Parathyroid adenoma (tissue), 2 donors: ENCODE measurements around the gene CYP2B6.

Experiments
- H2AFZ ChIP-seq: fragments of 300-600 bp; sonication (generic); one replicate; pipeline ENCODE4 v1.7.0; 2017; ENCODE audit warnings: antibody characterized with exemption, mild to moderate bottlenecking
- H3K27ac ChIP-seq: fragments of 300-600 bp; sonication (generic); one replicate; pipeline ENCODE4 v1.7.0; 2017
- H3K27me3 ChIP-seq: fragments of 300-600 bp; sonication (generic); one replicate; pipeline ENCODE4 v1.7.0; 2017; ENCODE audit warnings: low read length; ENCODE audit not compliant: control insufficient read depth, insufficient read depth
- H3K36me3 ChIP-seq: fragments of 300-600 bp; sonication (generic); one replicate; pipeline ENCODE4 v1.7.0; 2017; ENCODE audit warnings: low read length; ENCODE audit not compliant: control insufficient read depth, insufficient read depth
- H3K4me1 ChIP-seq: fragments of 300-600 bp; sonication (generic); one replicate; pipeline ENCODE4 v1.7.0; 2017; ENCODE audit warnings: control low read depth
- H3K4me2 ChIP-seq: fragments of 300-600 bp; sonication (generic); one replicate; pipeline ENCODE4 v1.7.0; 2017; ENCODE audit warnings: low read length
- H3K4me3 ChIP-seq: fragments of 300-600 bp; sonication (generic); one replicate; pipeline ENCODE4 v1.7.0; 2017; ENCODE audit warnings: low read depth, low read length
- H3K79me2 ChIP-seq: fragments of 300-600 bp; sonication (generic); one replicate; pipeline ENCODE4 v1.7.0; 2017; ENCODE audit warnings: control low read depth
- H3K9ac ChIP-seq: fragments of 300-600 bp; sonication (generic); one replicate; pipeline ENCODE4 v1.7.0; 2017; ENCODE audit warnings: mild to moderate bottlenecking
- H3K9me3 ChIP-seq: fragments of 300-600 bp; sonication (generic); one replicate; pipeline ENCODE4 v1.7.0; 2017; ENCODE audit warnings: low read length; ENCODE audit not compliant: control insufficient read depth
- CTCF ChIP-seq: fragments of 300-600 bp; sonication (generic); IDR thresholded peaks from one replicate; pipeline ENCODE4 v1.7.0; 2017; ENCODE audit warnings: antibody characterized with exemption, mild to moderate bottlenecking
- donor health status: primary hyperparathyroidism.

CYP2B6 gene

GRCh38 chr19:41025871-41026270 lies 34.8 kb downstream of the CYP2B6 start:
- Histone ChIP-seq H3K4me2 (no peak overlapping the region), H3K4me3 (no peak overlapping the region), H3K4me1 (no peaks in the 10 kb centered on the region), H2AFZ (no peak overlapping the region), H3K27ac (no peak overlapping the region), H3K79me2 (no peaks in the 10 kb centered on the region), H3K27me3 (no peaks in the 10 kb centered on the region), H3K36me3 (no peaks in the 10 kb centered on the region), H3K9me3 (no peaks in the 10 kb centered on the region), H3K9ac (no peak overlapping the region)
- TF ChIP-seq CTCF: no peak

GRCh38 chr19:41027273-41027967 lies 36.3 kb downstream of the CYP2B6 start:
- no peak overlapping the region for H3K27ac ChIP-seq
- no peaks in the 10 kb centered on the region for H3K36me3 ChIP-seq
- no peak overlapping the region for H2AFZ ChIP-seq
- no peaks in the 10 kb centered on the region for H3K27me3 ChIP-seq
- no peak overlapping the region for H3K4me2 ChIP-seq
- H3K9ac ChIP-seq: no peak overlapping the region
- no peaks in the 10 kb centered on the region for H3K79me2 ChIP-seq
- TF ChIP-seq CTCF: no peak
- no peaks in the 10 kb centered on the region for H3K4me1 ChIP-seq
- H3K4me3 ChIP-seq: no peak overlapping the region
- H3K9me3 ChIP-seq: no peaks in the 10 kb centered on the region

- Histone ChIP-seq H3K4me1 (no peaks in the 10 kb centered on the region), H3K4me2 (no peak overlapping the region)
These were observed 38.7 kb downstream of the CYP2B6 start for GRCh38 chr19:41029524-41030432.

GRCh38 chr19:41030651-41031050 lies 39.6 kb downstream of the CYP2B6 start:
- H3K9ac ChIP-seq: no peak overlapping the region
- no peak overlapping the region for H3K27ac ChIP-seq
- H3K27me3 ChIP-seq: no peaks in the 10 kb centered on the region
- H3K4me3 ChIP-seq: no peak overlapping the region
- H3K79me2 ChIP-seq: no peaks in the 10 kb centered on the region
- no peak overlapping the region for H2AFZ ChIP-seq
- TF ChIP-seq CTCF: no peak
- no peaks in the 10 kb centered on the region for H3K4me1 ChIP-seq
- H3K4me2 ChIP-seq: no peak overlapping the region
- H3K9me3 ChIP-seq: no peaks in the 10 kb centered on the region
- H3K36me3 ChIP-seq: no peaks in the 10 kb centered on the region

More at GRCh38 chr19:41029524-41030432, 38.7 kb downstream of the CYP2B6 start:
- Histone ChIP-seq H3K4me3 (no peak overlapping the region), H3K36me3 (no peaks in the 10 kb centered on the region), H3K9ac (no peak overlapping the region), H3K79me2 (no peaks in the 10 kb centered on the region), H2AFZ (no peak overlapping the region), H3K27ac (no peak overlapping the region), H3K9me3 (no peaks in the 10 kb centered on the region), H3K27me3 (no peaks in the 10 kb centered on the region)
- no peak for TF ChIP-seq CTCF
